Omental fat pad (tissue), 4 donors: ENCODE results near the gene BLACAT1. TPM values are rescaled to one million over a fixed set of nuclear protein-coding genes. Genes with fewer than 3 reads are reported as not detected.

Experiments used
- ATAC-seq: fragments of 150-250 bp; one replicate; pipeline ENCODE4 v1.9.1; 2016; ENCODE audit warnings: mild to moderate bottlenecking, moderate library complexity; ENCODE audit not compliant: low FRiP score
- DNase-seq: peaks from one replicate; pipeline ENCODE4 v3.0.0-alpha.2; 2019; ENCODE audit warnings: low spot score
- total RNA-seq, 4 donors: library from RNA; depleted of rRNA; stranded (reverse); fragments of >200 nt; gene quantifications; one replicate each; pipeline ENCODE4 v1.1.0, GENCODE V29; 2016
- TF ChIP-seq, protein P1 (sequence below), 3 donors: fragments of 450-650 bp; IDR thresholded peaks; one replicate each; pipeline ENCODE4 v1.5.1; 2016 to 2017; ENCODE audit warnings: antibody characterized with exemption in 3 of 3, mild to moderate bottlenecking in 3 of 3, moderate library complexity in 2 of 3

Gene BLACAT1
- total RNA-seq, 4 donors from 2014 or later: 0.36 to 0.65 TPM; not detected in 2

DNA sequence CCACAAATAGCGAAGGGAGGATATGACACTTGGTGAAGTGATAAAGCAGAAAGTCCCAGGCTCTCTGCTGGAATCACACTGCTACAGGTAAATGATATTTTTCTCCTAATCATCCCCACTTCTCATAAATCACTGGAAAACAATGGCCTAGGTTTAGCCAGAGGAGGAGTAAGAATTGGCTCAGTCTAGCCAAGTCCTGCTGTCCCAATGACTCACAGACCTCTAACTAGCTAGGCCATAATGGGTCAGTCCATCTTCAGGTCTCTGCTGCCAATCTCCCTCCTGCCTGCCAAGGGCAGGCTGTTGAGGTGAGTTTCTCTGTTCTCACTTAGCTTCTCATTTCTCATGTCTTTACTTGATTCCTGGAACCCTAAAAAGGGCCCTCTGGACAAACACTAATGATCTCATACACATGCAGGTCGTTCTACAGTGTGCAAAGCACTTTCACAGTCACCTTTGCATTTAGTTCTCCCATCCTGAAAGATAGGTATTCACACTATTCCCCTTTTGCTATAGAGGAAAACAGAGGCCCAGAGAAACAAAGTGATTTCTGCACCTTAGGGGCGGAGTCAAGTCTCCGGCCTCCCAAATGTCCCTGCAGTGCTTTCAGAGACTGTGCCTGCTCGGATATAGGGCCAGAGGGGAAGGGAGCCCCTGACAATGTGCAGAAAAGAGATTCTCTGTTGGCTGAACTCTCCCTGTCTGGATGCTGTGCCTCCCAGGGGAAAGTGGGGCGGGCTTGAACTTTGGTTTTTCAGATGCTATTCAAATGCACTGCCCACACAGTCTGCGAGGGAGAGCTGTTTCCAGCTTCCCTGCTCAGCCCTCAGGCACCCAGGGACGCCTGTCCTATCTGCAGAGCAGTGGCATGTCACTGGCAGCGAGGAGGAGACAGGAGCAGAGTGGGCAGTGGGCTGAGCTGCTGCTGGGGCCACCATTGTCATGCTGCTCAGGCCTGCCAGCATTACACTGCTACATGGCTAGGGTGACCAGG lies 44.7 kb upstream of the BLACAT1 start:
- ATAC-seq (no peak), DNase-seq (no peak)
- TF ChIP-seq, protein P1, sequence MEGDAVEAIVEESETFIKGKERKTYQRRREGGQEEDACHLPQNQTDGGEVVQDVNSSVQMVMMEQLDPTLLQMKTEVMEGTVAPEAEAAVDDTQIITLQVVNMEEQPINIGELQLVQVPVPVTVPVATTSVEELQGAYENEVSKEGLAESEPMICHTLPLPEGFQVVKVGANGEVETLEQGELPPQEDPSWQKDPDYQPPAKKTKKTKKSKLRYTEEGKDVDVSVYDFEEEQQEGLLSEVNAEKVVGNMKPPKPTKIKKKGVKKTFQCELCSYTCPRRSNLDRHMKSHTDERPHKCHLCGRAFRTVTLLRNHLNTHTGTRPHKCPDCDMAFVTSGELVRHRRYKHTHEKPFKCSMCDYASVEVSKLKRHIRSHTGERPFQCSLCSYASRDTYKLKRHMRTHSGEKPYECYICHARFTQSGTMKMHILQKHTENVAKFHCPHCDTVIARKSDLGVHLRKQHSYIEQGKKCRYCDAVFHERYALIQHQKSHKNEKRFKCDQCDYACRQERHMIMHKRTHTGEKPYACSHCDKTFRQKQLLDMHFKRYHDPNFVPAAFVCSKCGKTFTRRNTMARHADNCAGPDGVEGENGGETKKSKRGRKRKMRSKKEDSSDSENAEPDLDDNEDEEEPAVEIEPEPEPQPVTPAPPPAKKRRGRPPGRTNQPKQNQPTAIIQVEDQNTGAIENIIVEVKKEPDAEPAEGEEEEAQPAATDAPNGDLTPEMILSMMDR (IDR thresholded peaks at IDR 0.05): no peak

GRCh38 chr1:205499789-205500188 lies 43.9 kb upstream of the BLACAT1 start:
- TF ChIP-seq, protein P1 (IDR thresholded peaks at IDR 0.05): no peak
- ATAC-seq (no peak), DNase-seq (no peak)

DNA sequence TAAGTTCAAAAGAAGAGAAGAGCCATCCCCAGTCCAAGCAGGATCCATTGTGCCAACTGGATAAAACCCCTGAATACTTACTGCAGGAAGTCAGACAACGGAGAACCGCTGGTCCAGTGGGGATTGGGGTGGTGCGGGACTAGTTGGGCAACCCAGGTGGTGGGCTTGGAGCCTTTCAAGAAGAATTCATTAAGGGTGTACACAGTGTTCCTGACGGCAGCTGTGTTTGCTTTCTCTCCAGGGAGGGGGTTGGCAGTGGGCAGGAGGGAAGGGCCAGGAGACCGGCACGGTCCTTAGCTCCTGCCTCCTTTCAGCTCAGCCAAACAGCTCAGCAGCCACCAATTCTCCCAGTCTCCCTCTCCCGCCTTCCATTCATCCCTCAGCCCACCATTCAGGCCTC lies 41.5 kb upstream of the BLACAT1 start:
- ATAC-seq (no peak), DNase-seq (no peak)
- TF ChIP-seq, protein P1 (IDR thresholded peaks at IDR 0.05): no peak

GRCh38 chr1:205496661-205497060 lies 40.8 kb upstream of the BLACAT1 start:
- no peak for DNase-seq
- TF ChIP-seq, protein P1 (IDR thresholded peaks at IDR 0.05): no peak

GRCh38 chr1:205495237-205495823 lies 39.5 kb upstream of the BLACAT1 start:
- DNase-seq (no peak), ATAC-seq (no peak)
- TF ChIP-seq, protein P1 (IDR thresholded peaks at IDR 0.05): no peak

More at GRCh38 chr1:205496661-205497060, 40.8 kb upstream of the BLACAT1 start:
- no peak for ATAC-seq

DNA sequence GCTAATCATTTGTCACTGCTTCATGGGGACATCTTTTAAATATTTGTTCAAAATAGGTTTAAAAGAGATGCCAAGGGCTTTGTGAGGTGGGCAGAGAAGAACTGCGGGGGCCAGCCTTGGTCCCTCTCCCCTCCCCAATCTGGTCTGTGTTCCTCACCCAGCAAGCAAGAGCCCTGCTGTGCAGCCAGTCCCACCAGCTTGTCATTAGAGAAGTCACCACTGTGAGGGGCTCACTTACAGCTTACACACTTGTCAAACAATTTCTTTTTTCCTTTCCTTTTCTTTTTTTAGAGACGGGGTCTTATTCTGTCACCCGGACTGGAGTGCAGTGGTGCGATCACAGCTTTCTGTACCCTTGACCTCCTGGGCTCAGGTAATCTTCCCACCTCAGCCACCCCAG lies 38.3 kb upstream of the BLACAT1 start:
- DNase-seq: no peak
- TF ChIP-seq, protein P1 (IDR thresholded peaks at IDR 0.05): no peak

More for the DNA sequence above, 38.3 kb upstream of the BLACAT1 start:
- ATAC-seq: no peak
